ENCODE data around the gene LLGL2.

LLGL2 gene

DNA sequence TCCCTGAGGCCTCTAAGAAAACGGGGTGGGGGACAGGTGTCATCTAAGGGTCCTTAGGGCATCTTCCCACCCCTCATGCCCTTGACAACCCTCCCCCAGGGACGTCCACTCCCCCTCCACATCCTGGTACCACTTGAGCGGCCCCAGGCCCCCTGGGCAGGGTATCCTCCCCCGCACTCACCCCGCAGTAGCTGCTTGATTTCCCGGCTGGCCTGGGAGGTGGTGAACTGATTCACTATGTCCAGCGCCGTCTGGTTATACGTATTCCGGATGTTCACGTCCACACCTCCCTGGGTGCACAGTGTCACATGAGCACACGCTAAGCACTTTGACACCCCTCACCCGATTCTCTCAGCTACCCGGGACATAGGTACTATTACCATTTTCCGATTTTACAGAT lies 19.9 kb upstream of the LLGL2 start:
- Mint-ChIP-seq H3K4me1 (peaks cover 8% of the 10 kb centered on the region), H3K27ac (ENCODE audit: low read depth) (no peak overlapping the region), H3K9me3 (no peaks in the 10 kb centered on the region), H3K4me3 (no peak overlapping the region), H3K36me3 (ENCODE audit: insufficient read depth) (peaks cover 1% of the 10 kb centered on the region), H3K27me3 (no peaks in the 10 kb centered on the region)
- DNase-seq (ENCODE audit: low spot score in 2 of 2) (no peak), ATAC-seq (replicated peaks; ENCODE audit: extremely low read depth, poor library complexity, severe bottlenecking) (no peak)

DNA sequence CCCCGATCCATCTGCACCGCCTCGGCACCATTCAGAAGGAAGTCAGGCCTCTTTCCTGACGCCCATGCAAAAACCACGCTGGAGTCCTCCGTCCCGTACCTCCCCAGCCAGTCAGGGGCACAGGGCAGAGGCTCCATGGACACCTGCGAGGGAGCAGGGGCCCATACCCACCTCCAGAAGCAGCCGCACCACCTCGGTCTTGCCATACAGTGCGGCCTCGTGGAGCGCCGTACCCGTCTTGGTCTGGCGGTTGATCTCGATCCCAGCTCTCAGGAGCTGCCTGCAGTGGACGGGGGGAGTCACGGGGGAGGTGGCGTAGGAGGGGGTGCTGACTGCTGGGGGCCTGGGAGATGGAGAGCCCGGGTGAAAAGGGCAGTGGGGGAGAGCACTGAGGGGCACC lies 19.4 kb upstream of the LLGL2 start:
- H3K4me3 Mint-ChIP-seq = no peak overlapping the region
- H3K9me3 Mint-ChIP-seq = no peaks in the 10 kb centered on the region
- no peaks in the 10 kb centered on the region for H3K27me3 Mint-ChIP-seq
- peaks cover 8% of the 10 kb centered on the region for H3K4me1 Mint-ChIP-seq
- ATAC-seq (replicated peaks; ENCODE audit: extremely low read depth, poor library complexity, severe bottlenecking) = no peak
- DNase-seq (ENCODE audit: low spot score in 2 of 2) = no peak
- H3K27ac Mint-ChIP-seq (ENCODE audit: low read depth) = no peak overlapping the region
- H3K36me3 Mint-ChIP-seq (ENCODE audit: insufficient read depth) = peaks cover 1% of the 10 kb centered on the region

DNA sequence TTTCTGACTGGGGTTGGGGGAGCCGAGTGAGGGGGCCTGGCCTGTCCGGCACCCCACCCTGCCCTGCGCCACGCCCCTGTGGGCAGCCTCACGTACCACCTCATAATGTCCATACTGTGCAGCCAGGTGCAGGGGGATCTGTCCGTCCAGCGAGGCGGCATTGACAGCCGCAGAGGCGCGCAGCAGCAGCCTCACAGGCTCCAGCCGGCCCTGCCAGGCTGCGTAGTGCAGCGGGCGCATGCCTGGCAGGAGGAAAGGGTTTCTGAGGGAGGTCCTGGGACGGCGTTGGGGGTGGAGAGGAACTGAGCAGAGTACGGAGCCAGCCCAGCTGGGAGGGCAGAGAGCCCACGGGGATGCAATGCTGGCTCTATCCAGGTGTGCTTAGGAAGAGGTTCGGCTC lies 18.6 kb upstream of the LLGL2 start:
- no peaks in the 10 kb centered on the region for H3K27me3 Mint-ChIP-seq
- H3K9me3 Mint-ChIP-seq = no peaks in the 10 kb centered on the region
- H3K36me3 Mint-ChIP-seq (ENCODE audit: insufficient read depth) = peaks cover 1% of the 10 kb centered on the region
- no peak overlapping the region for H3K4me3 Mint-ChIP-seq
- peaks cover 8% of the 10 kb centered on the region for H3K4me1 Mint-ChIP-seq
- ATAC-seq (replicated peaks; ENCODE audit: extremely low read depth, poor library complexity, severe bottlenecking) (no peak), DNase-seq (ENCODE audit: low spot score in 2 of 2) (no peak)
- no peak overlapping the region for H3K27ac Mint-ChIP-seq (ENCODE audit: low read depth)

DNA sequence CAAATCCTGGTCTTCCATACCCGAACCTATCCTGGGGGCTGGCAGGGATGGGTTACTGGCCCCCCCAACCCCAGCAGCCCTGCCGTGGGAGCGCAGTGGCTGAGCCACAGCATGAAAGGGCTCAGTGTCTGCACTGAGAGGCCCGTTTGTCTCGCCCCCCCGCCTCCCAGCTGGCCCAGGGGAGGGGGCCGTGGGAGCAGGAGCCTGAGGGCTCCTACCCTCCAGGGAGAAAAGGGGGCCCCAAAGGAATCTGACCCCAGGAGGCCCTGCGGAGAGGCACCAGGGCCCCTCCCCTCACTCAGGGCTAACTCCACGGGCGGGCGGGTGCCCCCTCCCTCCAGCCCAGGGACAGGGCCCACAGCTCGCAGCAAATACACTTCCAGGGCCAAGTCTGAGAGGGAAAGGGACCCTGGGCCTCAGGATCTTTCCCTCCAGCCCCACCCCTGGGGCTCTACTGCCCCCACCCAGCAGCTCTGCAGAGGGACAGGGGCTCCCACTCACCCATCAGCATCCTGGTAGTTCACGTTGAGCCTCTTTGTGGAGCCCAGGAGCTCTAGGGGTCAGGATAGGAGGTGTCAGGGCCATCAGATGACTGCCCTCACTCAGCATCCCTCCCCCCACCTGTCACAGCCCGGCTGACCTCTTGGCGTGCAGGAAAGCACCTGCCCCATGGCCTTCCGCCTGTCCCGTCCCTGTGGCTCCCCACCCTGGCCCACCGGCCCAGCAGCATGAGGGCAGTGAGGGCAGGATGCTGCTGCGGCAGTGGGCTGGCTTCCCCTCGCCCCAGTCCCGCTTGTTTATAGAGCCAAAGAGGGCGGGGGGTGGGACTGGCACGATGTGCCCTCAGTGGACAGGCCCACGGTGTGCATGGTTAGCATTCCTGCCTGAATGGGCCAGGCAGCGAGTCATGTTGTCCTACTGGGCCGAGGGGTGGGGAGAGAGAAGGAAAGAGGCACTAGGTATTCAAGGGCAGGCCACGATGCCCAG lies 17.5 kb upstream of the LLGL2 start:
- no peak overlapping the region for H3K4me3 Mint-ChIP-seq
- peaks cover 1% of the 10 kb centered on the region for H3K36me3 Mint-ChIP-seq (ENCODE audit: insufficient read depth)
- peaks cover 8% of the 10 kb centered on the region for H3K4me1 Mint-ChIP-seq
- ATAC-seq (replicated peaks; ENCODE audit: extremely low read depth, poor library complexity, severe bottlenecking) (no peak), DNase-seq (ENCODE audit: low spot score in 2 of 2) (no peak)
- H3K27ac Mint-ChIP-seq (ENCODE audit: low read depth) = no peak overlapping the region
- no peaks in the 10 kb centered on the region for H3K9me3 Mint-ChIP-seq
- no peaks in the 10 kb centered on the region for H3K27me3 Mint-ChIP-seq

DNA sequence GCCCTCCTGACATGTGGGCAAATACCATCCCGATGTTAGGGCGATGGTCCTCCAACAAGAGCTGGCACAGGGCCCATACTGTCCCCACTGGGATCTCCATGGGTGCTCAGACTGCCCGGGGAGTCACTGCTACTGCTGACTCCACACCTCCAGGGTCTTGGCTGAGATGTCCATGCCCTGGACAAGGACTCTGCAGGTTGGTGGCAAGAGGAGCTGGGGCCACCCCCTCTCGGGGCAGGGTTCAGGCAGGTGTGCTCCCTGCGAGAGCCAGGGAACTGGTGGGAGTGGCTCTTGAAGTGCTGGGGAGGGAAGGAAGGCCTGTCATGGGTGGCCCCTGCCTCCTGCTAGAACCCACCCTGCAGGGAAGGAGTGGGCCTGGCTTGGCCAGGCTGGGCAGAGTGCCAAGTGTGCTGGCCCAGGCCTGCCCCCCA lies 16.6 kb upstream of the LLGL2 start:
- Mint-ChIP-seq H3K9me3 (no peaks in the 10 kb centered on the region), H3K4me1 (peaks cover 8% of the 10 kb centered on the region), H3K36me3 (ENCODE audit: insufficient read depth) (peaks cover 1% of the 10 kb centered on the region), H3K27ac (ENCODE audit: low read depth) (no peak overlapping the region), H3K4me3 (no peak overlapping the region), H3K27me3 (no peaks in the 10 kb centered on the region)
- no peak for DNase-seq (ENCODE audit: low spot score in 2 of 2)
- ATAC-seq (replicated peaks; ENCODE audit: extremely low read depth, poor library complexity, severe bottlenecking) = no peak

DNA sequence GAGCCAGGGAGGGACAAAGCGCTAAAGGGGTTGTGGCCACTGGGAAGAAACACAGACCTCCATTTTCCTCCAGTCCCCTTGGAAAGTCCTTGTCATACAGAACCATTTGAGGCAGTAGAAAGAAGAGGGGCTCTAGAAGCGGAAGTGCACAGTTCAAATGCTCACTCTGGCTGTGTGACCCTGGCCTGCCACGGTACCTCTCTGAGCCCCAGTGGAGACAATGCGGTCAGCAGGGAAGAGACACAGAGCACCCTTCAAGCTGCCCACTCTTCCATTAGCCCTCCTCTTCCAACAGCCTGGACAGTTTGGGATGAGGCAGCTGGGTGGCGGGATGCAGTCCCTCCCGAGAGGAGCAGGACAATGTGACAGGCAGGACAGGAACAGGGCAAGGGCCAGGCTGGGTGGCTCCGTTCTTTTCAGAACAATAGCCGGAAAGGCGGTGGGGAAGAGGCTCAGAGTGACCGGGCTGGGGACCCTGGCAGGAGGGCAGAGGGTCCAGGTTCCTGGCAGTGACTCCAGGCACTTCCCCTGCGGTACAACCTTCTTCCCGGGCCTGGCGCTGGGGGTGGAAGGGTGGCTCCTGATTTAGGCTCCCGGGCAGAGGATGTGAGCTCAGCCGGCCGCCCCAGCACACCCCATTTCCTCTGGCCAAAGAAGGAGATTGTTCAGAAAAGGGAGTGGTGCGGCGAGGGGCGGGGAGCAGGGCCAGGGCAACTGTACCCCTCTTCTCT lies 15.8 kb upstream of the LLGL2 start:
- Mint-ChIP-seq H3K27me3 (no peaks in the 10 kb centered on the region), H3K27ac (ENCODE audit: low read depth) (no peak overlapping the region), H3K4me3 (no peak overlapping the region), H3K9me3 (no peaks in the 10 kb centered on the region), H3K36me3 (ENCODE audit: insufficient read depth) (peaks cover 1% of the 10 kb centered on the region), H3K4me1 (peaks cover under 1% of the 10 kb centered on the region)
- no peak for ATAC-seq (replicated peaks; ENCODE audit: extremely low read depth, poor library complexity, severe bottlenecking)
- no peak for DNase-seq (ENCODE audit: low spot score in 2 of 2)

DNA sequence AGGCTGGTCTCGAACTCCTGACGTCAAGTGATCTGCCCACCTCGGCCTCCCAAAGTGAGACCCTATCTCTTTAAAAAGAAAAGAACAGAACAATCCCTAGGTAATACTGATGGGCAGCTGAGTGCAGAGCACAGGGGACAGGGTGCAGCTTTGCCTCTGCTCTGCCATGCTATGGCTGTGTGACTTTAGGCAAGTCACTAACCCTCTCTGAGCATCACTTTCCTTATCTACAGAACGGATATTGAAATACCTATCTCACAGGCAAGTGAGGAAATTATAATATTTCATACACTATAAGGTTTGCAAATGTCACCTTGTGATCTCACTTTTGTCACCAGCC lies 14.3 kb upstream of the LLGL2 start:
- no peak overlapping the region for H3K27ac Mint-ChIP-seq (ENCODE audit: low read depth)
- DNase-seq (ENCODE audit: low spot score in 2 of 2) = no peak
- H3K9me3 Mint-ChIP-seq = no peaks in the 10 kb centered on the region
- no peak for ATAC-seq (replicated peaks; ENCODE audit: extremely low read depth, poor library complexity, severe bottlenecking)
- H3K4me3 Mint-ChIP-seq = no peak overlapping the region
- peaks cover 4% of the 10 kb centered on the region for H3K36me3 Mint-ChIP-seq (ENCODE audit: insufficient read depth)
- H3K27me3 Mint-ChIP-seq = no peaks in the 10 kb centered on the region
- H3K4me1 Mint-ChIP-seq = no peaks in the 10 kb centered on the region

DNA sequence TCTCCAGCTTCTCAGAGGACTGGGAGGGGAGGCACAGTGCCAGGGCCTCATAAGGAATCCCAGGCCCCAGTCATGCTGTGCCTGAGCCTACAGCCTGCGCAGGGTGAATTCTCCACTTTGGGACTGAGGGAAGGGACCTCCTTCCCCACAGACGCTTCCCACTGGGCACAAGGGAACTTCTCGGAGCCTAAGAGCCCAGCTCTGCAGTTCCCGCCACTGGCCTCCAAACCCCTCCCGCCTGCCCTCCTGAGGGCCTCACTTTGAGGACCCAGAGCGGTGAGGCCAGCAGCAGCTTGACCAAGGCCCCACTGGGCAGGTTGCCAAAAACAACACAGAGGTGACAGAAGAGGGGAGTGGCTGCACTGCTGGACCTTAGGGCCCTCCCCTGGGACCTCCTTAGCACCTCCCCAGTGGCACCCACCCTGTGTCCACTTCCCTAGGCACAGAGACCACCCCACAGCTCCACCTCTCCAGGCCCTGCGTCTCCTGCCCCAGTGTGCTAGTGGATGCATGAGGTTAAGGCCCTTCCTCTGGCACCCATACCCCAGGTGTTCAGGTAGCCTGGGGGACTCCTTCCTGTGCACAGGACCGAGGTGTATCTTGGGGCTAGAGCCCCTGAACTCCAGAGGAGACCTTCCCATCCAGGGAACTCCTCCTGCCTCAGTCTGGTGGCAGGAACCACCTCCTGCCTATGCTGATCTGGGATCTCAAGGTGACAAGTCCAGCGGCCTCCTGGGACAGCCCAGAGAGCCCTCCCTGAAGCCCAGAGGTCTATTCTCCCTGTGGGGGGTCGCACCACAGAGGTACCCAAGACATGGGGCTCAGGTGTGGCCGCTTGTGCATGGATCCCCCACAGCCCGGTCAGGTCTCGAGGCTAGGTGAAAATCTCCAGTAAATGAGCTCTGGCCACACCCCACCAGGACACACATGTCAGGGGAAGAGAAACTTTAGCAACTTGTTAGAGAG lies 13.6 kb upstream of the LLGL2 start:
- H3K4me1 Mint-ChIP-seq = no peaks in the 10 kb centered on the region
- H3K4me3 Mint-ChIP-seq = no peak overlapping the region
- no peak overlapping the region for H3K27ac Mint-ChIP-seq (ENCODE audit: low read depth)
- H3K27me3 Mint-ChIP-seq = no peaks in the 10 kb centered on the region
- ATAC-seq (replicated peaks; ENCODE audit: extremely low read depth, poor library complexity, severe bottlenecking) (no peak), DNase-seq (ENCODE audit: low spot score in 2 of 2) (no peak)
- peaks cover 4% of the 10 kb centered on the region for H3K36me3 Mint-ChIP-seq (ENCODE audit: insufficient read depth)
- H3K9me3 Mint-ChIP-seq = no peaks in the 10 kb centered on the region

DNA sequence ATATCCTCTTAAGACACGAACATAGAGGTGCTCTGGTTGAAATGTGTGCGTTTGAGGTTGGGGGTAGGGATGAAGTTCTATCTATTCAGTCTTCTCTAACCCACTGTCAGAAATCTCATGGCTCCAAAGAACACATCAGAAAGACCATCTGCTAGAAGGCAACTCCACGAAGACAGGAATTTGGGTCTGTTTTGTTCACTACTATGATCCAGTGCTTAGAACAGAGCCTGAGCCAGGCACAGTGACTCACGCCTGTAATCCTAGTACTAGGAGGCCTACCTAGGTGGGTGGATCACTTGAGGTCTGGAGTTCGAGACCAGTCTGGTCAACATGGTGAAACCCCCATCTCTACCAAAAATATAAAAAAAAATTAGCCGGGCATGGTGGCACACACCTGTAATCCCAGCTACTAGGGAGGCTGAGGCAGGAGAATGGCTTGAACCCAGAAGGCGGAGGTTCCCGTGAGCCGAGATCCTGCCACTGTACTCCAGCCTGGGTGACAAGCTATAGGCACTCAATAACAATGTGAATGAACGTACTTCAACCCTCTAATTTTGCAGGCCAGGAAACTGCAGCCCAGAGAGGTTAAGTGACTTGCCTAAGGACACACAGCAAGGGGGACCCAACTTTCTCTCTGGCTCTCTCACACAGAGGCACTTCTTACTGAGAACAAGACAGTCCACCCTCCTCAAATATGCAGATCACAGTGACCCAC lies 12.4 kb upstream of the LLGL2 start:
- DNase-seq (ENCODE audit: low spot score in 2 of 2) (no peak), ATAC-seq (replicated peaks; ENCODE audit: extremely low read depth, poor library complexity, severe bottlenecking) (no peak)
- peaks cover 11% of the 10 kb centered on the region for H3K4me1 Mint-ChIP-seq
- H3K27ac Mint-ChIP-seq (ENCODE audit: low read depth) = no peak overlapping the region
- no peaks in the 10 kb centered on the region for H3K9me3 Mint-ChIP-seq
- peaks cover 6% of the 10 kb centered on the region for H3K36me3 Mint-ChIP-seq (ENCODE audit: insufficient read depth)
- H3K4me3 Mint-ChIP-seq = no peak overlapping the region
- H3K27me3 Mint-ChIP-seq = no peaks in the 10 kb centered on the region

DNA sequence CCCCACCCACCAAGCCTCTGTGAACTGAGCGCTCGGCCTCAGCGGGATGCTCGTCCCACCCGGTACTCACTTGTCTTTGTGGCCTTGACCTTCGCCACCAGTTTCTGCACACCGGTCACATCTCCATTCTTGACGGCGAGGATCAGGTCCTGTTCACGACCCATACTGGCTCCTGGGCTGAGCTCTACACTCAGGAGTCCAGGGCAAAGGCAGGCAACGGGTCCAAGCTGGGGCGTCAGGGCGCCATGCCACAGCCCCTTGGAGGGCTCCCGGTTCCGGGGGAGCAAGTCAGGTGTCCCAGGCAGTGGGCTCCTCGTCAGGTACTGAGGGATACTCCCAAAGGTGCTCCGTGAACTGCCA lies 11.9 kb upstream of the LLGL2 start:
- H3K9me3 Mint-ChIP-seq = no peaks in the 10 kb centered on the region
- peak overlapping the region; percentile 45 for H3K4me3 Mint-ChIP-seq
- H3K36me3 Mint-ChIP-seq (ENCODE audit: insufficient read depth) = peaks cover 11% of the 10 kb centered on the region
- no peaks in the 10 kb centered on the region for H3K27me3 Mint-ChIP-seq
- H3K27ac Mint-ChIP-seq (ENCODE audit: low read depth) = no peak overlapping the region
- DNase-seq (ENCODE audit: low spot score in 2 of 2) (no peak), ATAC-seq (replicated peaks; ENCODE audit: extremely low read depth, poor library complexity, severe bottlenecking) (no peak)
- peaks cover 16% of the 10 kb centered on the region for H3K4me1 Mint-ChIP-seq

DNA sequence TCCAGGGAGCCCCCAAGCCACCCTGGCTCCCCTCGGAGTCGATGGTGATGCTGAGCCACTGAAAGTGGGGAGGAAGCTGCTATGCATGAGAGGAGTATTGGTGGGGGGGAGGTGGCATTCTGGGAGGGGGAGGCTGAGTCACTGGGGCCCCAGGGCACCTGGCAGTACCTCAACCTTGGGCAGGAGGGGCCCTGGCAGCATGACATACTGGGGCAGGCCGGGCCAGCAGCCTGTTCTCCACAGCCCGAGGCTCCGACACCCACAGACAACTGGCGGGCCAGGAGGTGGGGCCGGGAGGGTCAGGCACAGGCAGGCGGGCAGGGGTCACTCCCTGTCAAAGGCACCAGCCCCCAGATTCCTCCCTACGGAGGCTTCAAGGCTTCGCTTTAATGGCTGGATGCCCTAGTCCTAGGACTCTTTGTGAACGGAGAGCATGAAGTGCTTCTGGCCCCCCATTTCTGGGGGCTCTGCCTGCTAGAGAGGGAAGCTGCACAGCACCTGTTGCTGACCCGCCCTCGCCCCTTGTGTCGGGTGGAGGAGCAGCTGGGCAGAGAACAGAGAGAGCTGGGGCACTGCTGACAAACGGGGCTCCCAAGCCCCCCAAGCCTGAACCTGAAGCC lies 11.1 kb upstream of the LLGL2 start:
- Mint-ChIP-seq H3K36me3 (ENCODE audit: insufficient read depth) (peaks cover 15% of the 10 kb centered on the region), H3K4me3 (peak overlapping the region; percentile 45), H3K27ac (ENCODE audit: low read depth) (no peak overlapping the region), H3K4me1 (peaks cover 19% of the 10 kb centered on the region), H3K9me3 (no peaks in the 10 kb centered on the region), H3K27me3 (no peaks in the 10 kb centered on the region)
- ATAC-seq (replicated peaks; ENCODE audit: extremely low read depth, poor library complexity, severe bottlenecking) (no peak), DNase-seq (ENCODE audit: low spot score in 2 of 2) (no peak)

Data from central memory CD8-positive, alpha-beta T cell (primary cell).